ENCODE results near the gene CD9.

CD9 gene

GRCh38 chr12:6222078-6222654 lies 22.0 kb downstream of the CD9 start:
- no peak for DNase-seq

GRCh38 chr12:6223545-6223944 lies 23.3 kb downstream of the CD9 start:
- DNase-seq: no peak

- peak; percentile 92 for DNase-seq
Measured at GRCh38 chr12:6224550-6224949, 24.4 kb downstream of the CD9 start.

- no peak for DNase-seq
Measured at GRCh38 chr12:6225630-6226001, 25.4 kb downstream of the CD9 start.

GRCh38 chr12:6226002-6226678 lies 25.9 kb downstream of the CD9 start:
- peak; percentile 44 for DNase-seq

- no peak for DNase-seq
Measured at GRCh38 chr12:6226679-6227051, 26.5 kb downstream of the CD9 start.

GRCh38 chr12:6228535-6229223 lies 28.5 kb downstream of the CD9 start:
- no peak for DNase-seq

- DNase-seq: no peak
Measured at GRCh38 chr12:6229224-6230218, 29.3 kb downstream of the CD9 start.

GRCh38 chr12:6230321-6231110 lies 30.3 kb downstream of the CD9 start:
- DNase-seq: no peak

- no peak for DNase-seq
Measured at GRCh38 chr12:6231359-6232268, 31.4 kb downstream of the CD9 start.

GRCh38 chr12:6233121-6233971 lies 33.1 kb downstream of the CD9 start:
- DNase-seq: no peak

- no peak for DNase-seq
Measured at GRCh38 chr12:6234214-6234613, 34.0 kb downstream of the CD9 start.

GRCh38 chr12:6234906-6235305 lies 34.7 kb downstream of the CD9 start:
- no peak for DNase-seq

- no peak for DNase-seq
Measured at GRCh38 chr12:6235499-6235898, 35.3 kb downstream of the CD9 start.

GRCh38 chr12:6235906-6236640 lies 35.9 kb downstream of the CD9 start:
- no peak for DNase-seq

- no peak for DNase-seq
Measured at GRCh38 chr12:6236641-6236940, 36.4 kb downstream of the CD9 start.

GRCh38 chr12:6237830-6238229 lies 37.6 kb downstream of the CD9 start:
- DNase-seq: no peak

- DNase-seq: no peak
Measured at GRCh38 chr12:6238875-6239274, 38.7 kb downstream of the CD9 start.

GRCh38 chr12:6241495-6241894 lies 41.3 kb downstream of the CD9 start:
- no peak for DNase-seq

GRCh38 chr12:6249580-6249979 lies 49.4 kb downstream of the CD9 start:
- DNase-seq: no peak

Measured in NCI-H1694 treated with DMSO at 0.1 percent for 48 hours (cell line).